B cell (primary cell): Measurements from ENCODE around the gene TRIM46. TPM values are rescaled to one million over a fixed set of nuclear protein-coding genes. Genes with fewer than 3 reads are reported as not detected.
A peak's percentile ranks its signal among the peaks of the same experiment; 100 is the strongest.

Experiments used
- ATAC-seq: fragments of 200-7000 bp; cut with Tn5 transposase; one replicate; pipeline ENCODE4 v1.10.0; 2021; ENCODE audit warnings: low read depth, mild to moderate bottlenecking, moderate number of reproducible peaks, moderate library complexity
- CTCF ChIA-PET: fragments of 350-600 bp; sonication (Branson Sonifier 250); formaldehyde crosslinking; loops from one replicate; lab custom pipeline; 2021; ENCODE audit warnings: antibody characterized with exemption, inconsistent platforms; lab: Charles Lee
- POLR2A ChIA-PET: fragments of 350-600 bp; sonication (Branson Sonifier 250); formaldehyde crosslinking; loops from one replicate; lab custom pipeline; 2021; ENCODE audit warnings: antibody characterized with exemption; lab: Charles Lee
- DNase-seq: peaks from one replicate; pipeline ENCODE4 v3.0.0; 2013
- H2AFZ ChIP-seq: 2 replicates; pipeline ENCODE4 v1.6.1; 2012; ENCODE audit warnings: mild to moderate bottlenecking, low read depth, low read length; ENCODE audit not compliant: insufficient read depth, poor library complexity, severe bottlenecking
- H3K27ac ChIP-seq, 2 donors: 1 replicate in 1 of 2; 2 replicates in 1 of 2; pipeline ENCODE4 v1.5.1; 2012 to 2013; ENCODE audit warnings: low read length in 2 of 2, mild to moderate bottlenecking in 2 of 2, moderate library complexity in 1 of 2
- H3K27me3 ChIP-seq, 4 experiments: fragments of 200-600 bp in 1 of 4; sonication (generic) in 1 of 4; replicated peaks in 1 of 4; 1 replicate in 2 of 4; 2 replicates in 2 of 4; pipeline versions ENCODE4 v1.6.1 to v1.7.0; 2013 to 2016; ENCODE audit warnings: low read length in 3 of 4, mild to moderate bottlenecking in 2 of 4, mixed read lengths in 1 of 4, moderate library complexity in 1 of 4; ENCODE audit not compliant: insufficient read depth in 4 of 4, control insufficient read depth in 3 of 4; ENCODE audit errors: control extremely low read depth in 1 of 4
- H3K36me3 ChIP-seq, 2 experiments: replicated peaks in 1 of 2; 1 replicate in 1 of 2; 2 replicates in 1 of 2; pipeline versions ENCODE4 v1.6.1 to v1.7.1; 2013; ENCODE audit warnings: low read length in 1 of 2; ENCODE audit not compliant: insufficient read depth in 2 of 2, control insufficient read depth in 1 of 2; ENCODE audit errors: control extremely low read depth in 1 of 2, extremely low read depth in 1 of 2
- H3K4me1 ChIP-seq, 2 donors: fragments of 200-600 bp in 1 of 2; sonication (generic) in 1 of 2; 1 replicate in 1 of 2; 2 replicates in 1 of 2; pipeline versions ENCODE4 v1.5.1 to v1.6.1; 2013 to 2017; ENCODE audit warnings: low read length in 2 of 2; ENCODE audit not compliant: control insufficient read depth in 2 of 2, insufficient read depth in 2 of 2
- H3K4me2 ChIP-seq: replicated peaks from 2 replicates; pipeline ENCODE3; 2012; ENCODE audit warnings: mild to moderate bottlenecking, low read depth, low read length; ENCODE audit not compliant: poor library complexity, severe bottlenecking
- H3K4me3 ChIP-seq, 5 experiments: fragments of 200-600 bp in 1 of 5; sonication (generic) in 1 of 5; 1 replicate in 3 of 5; 2 replicates in 2 of 5; pipeline versions ENCODE4 v1.5.1 to v1.7.0; 2011 to 2016; ENCODE audit warnings: low read length in 4 of 5, mild to moderate bottlenecking in 4 of 5, low read depth in 2 of 5, control low read depth in 1 of 5, moderate library complexity in 1 of 5; ENCODE audit not compliant: insufficient read depth in 1 of 5; ENCODE audit errors: control extremely low read depth in 1 of 5, extremely low read depth in 1 of 5
- H3K79me2 ChIP-seq: fragments of 200-600 bp; sonication (generic); one replicate; pipeline ENCODE4 v1.6.0; 2016; ENCODE audit warnings: low read length; ENCODE audit not compliant: control insufficient read depth, insufficient read depth
- H3K9ac ChIP-seq: fragments of 200-600 bp; sonication (generic); 2 replicates; pipeline ENCODE4 v1.6.1; 2017; ENCODE audit warnings: mild to moderate bottlenecking, low read length, moderate library complexity
- H3K9me3 ChIP-seq, 3 donors: one replicate each; pipeline versions ENCODE4 v1.6.1 to v1.7.1; 2013; ENCODE audit warnings: low read length in 2 of 3; ENCODE audit not compliant: control insufficient read depth in 2 of 3, insufficient read depth in 1 of 3; ENCODE audit errors: control extremely low read depth in 1 of 3
- H4K20me1 ChIP-seq: 2 replicates; pipeline ENCODE4 v1.6.0; 2012; ENCODE audit warnings: mild to moderate bottlenecking, low read length; ENCODE audit not compliant: insufficient read depth, control insufficient read depth, poor library complexity, severe bottlenecking
- H3K27ac Mint-ChIP-seq: one replicate; pipeline ENCODE4 v1.8.0; 2021; ENCODE audit warnings: mixed read lengths
- H3K27me3 Mint-ChIP-seq: one replicate; pipeline ENCODE4 v1.8.0; 2021; ENCODE audit warnings: mixed read lengths
- H3K4me1 Mint-ChIP-seq: one replicate; pipeline ENCODE4 v1.8.0; 2021; ENCODE audit warnings: mixed read lengths
- H3K4me3 Mint-ChIP-seq: one replicate; pipeline ENCODE4 v1.8.0; 2021; ENCODE audit warnings: mixed read lengths
- H3K9me3 Mint-ChIP-seq: one replicate; pipeline ENCODE4 v1.8.0; 2022; ENCODE audit warnings: mixed read lengths; ENCODE audit not compliant: insufficient read depth
- EZH2 ChIP-seq: IDR thresholded peaks from 2 replicates; pipeline ENCODE4 v1.6.1; 2012; ENCODE audit warnings: borderline replicate concordance, low read depth, mild to moderate bottlenecking, moderate library complexity, low read length; ENCODE audit not compliant: insufficient read depth, poor library complexity, severe bottlenecking
- WGBS: methylation state at CpG from one replicate; pipeline ENCODE4 v1.1.5; 2013; ENCODE audit warnings: missing lambda C conversion rate; ENCODE audit not compliant: insufficient coverage; 5-methylcytosine and 5-hydroxymethylcytosine counted together
- intact Hi-C: fragments of 100-400 bp; cut with micrococcal nuclease; formaldehyde crosslinking; loops from one replicate; pipeline ENCODE4 v1.10.0; 2022
- polyA plus RNA-seq: library from polyadenylated mRNA; depleted of rRNA; stranded (reverse); fragments of >200 nt; gene quantifications from 2 replicates; pipeline ENCODE4 v1.2.3, GENCODE V29; 2012
- total RNA-seq, 2 donors: library from RNA; stranded (reverse); fragments of 120-200 nt in 1 of 2; gene quantifications; 1 replicate in 1 of 2; 2 replicates in 1 of 2; pipeline versions ENCODE4 v1.2.3 to v1.2.4, GENCODE V29; 2013 to 2022
- TF ChIP-seq, protein P1 (sequence below): fragments of 200-600 bp; IDR thresholded peaks from one replicate; pipeline ENCODE4 v1.8.0; 2022; ENCODE audit warnings: antibody characterized with exemption, mild to moderate bottlenecking

TRIM46 gene
- total and polyA plus RNA-seq, 2 donors (not counting 1 experiment from before 2014, with no cell fraction given): 2.6 to 3.4 TPM

DNA sequence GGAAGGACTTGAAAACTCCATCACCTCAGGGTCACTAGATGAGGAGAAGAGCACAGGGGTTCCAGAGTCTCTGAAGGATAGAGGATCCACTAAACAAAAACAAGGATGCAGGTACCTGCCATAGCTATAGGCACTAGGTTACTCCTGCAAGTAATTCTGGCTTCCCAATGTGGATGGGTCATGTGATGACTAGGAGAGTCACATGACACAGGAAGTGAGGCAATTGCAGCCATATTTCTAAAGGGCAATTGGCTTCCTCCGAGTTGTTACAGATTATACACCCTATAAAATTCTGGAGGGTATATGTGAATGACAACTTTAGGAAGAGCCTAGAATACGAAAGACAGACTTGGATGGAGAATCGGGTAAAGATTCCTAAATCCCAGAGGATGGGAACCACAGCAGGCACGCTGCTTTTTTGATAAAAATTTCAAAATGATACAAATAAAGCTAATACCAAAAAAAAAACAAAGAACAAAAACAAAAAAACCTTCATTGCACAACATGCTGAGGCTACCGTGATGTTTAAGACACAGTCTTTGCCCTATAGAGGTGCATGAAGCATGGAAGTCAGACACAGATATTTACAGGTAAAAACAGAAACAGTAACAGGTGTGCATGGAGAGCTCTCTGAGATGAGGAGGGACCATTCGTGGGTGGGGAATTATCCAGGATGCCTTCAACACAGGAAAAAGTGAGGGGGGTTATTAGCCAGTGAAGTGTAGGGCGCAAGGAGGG, 45.4 kb downstream of the TRIM46 start:
- DNase-seq (peak; percentile 30), ATAC-seq (no peak)
- intact Hi-C loops: no loop called here
- H3K27ac ChIP-seq: no peak overlapping the region
- ChIA-PET POLR2A (no interaction called here), CTCF (interaction anchor here (0.8 to 1.2 kb wide), 4 partner anchors 9 to 51 kb away, joined by 3 to 6 read pairs (median 4); no protein-coding TSS in a partner anchor)
- no peak overlapping the region for H3K4me2 ChIP-seq
- H3K27me3 ChIP-seq: no peaks in the 10 kb centered on the region
- no peaks in the 10 kb centered on the region for H3K9me3 ChIP-seq
- no peak overlapping the region for H3K4me3 ChIP-seq
- H4K20me1 ChIP-seq: no peaks in the 10 kb centered on the region
- no peak overlapping the region for H2AFZ ChIP-seq
- WGBS: 29% methylated on average over 1 of the region's 7 CpGs
- H3K9ac ChIP-seq: no peak overlapping the region
- TF ChIP-seq, protein P1, sequence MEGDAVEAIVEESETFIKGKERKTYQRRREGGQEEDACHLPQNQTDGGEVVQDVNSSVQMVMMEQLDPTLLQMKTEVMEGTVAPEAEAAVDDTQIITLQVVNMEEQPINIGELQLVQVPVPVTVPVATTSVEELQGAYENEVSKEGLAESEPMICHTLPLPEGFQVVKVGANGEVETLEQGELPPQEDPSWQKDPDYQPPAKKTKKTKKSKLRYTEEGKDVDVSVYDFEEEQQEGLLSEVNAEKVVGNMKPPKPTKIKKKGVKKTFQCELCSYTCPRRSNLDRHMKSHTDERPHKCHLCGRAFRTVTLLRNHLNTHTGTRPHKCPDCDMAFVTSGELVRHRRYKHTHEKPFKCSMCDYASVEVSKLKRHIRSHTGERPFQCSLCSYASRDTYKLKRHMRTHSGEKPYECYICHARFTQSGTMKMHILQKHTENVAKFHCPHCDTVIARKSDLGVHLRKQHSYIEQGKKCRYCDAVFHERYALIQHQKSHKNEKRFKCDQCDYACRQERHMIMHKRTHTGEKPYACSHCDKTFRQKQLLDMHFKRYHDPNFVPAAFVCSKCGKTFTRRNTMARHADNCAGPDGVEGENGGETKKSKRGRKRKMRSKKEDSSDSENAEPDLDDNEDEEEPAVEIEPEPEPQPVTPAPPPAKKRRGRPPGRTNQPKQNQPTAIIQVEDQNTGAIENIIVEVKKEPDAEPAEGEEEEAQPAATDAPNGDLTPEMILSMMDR: no peak
- TF ChIP-seq EZH2: no peak
- H3K36me3 ChIP-seq: no peaks in the 10 kb centered on the region
- H3K9me3 Mint-ChIP-seq: no peaks in the 10 kb centered on the region
- no peak overlapping the region for H3K27ac Mint-ChIP-seq
- H3K79me2 ChIP-seq: no peaks in the 10 kb centered on the region
- peaks cover 18 to 23% of the 10 kb centered on the region in 2 donors for H3K4me1 ChIP-seq
- H3K4me3 Mint-ChIP-seq: no peak overlapping the region
- H3K4me1 Mint-ChIP-seq: peaks cover 15% of the 10 kb centered on the region
- H3K27me3 Mint-ChIP-seq: no peaks in the 10 kb centered on the region

DNA sequence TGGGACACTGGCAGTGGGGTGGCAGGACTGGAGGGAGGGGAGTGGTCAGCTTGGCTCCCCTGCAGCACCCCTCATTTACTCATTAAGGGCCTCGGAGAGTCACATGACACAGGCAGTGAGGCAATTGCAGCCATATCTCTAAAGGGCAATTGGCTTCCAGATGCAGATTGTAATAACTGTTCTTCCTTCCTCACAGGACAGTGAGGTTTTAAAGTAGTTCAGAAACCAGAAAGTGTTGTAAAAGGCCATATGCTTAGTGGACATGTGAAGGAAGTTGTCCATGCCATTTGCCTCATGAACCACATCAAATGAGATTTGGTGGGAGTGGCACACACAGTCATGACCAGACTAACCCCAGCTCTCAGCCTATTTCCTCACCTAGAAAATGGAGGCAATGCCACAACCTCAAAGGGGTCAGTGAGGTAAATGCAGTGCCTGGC, 46.0 kb downstream of the TRIM46 start:
- CTCF ChIA-PET: interaction anchor here (0.8 to 1.2 kb wide), 4 partner anchors 10 to 52 kb away, joined by 3 to 6 read pairs (median 4); no protein-coding TSS in a partner anchor
- no CpG with 5 or more reads among the region's 1 CpG for WGBS
- Mint-ChIP-seq H3K4me3 (no peak overlapping the region), H3K27ac (no peak overlapping the region), H3K27me3 (no peaks in the 10 kb centered on the region), H3K4me1 (peaks cover 20% of the 10 kb centered on the region), H3K9me3 (no peaks in the 10 kb centered on the region)
- no peak overlapping the region for H3K4me3 ChIP-seq
- ATAC-seq (no peak), DNase-seq (no peak)
- H4K20me1 ChIP-seq: no peaks in the 10 kb centered on the region
- H3K27ac ChIP-seq: no peak overlapping the region
- H3K4me1 ChIP-seq: peaks cover 24 to 29% of the 10 kb centered on the region in 2 donors
- no peaks in the 10 kb centered on the region for H3K27me3 ChIP-seq
- intact Hi-C loops: no loop called here
- no peaks in the 10 kb centered on the region for H3K9me3 ChIP-seq
- POLR2A ChIA-PET: no interaction called here
- no peak overlapping the region for H3K4me2 ChIP-seq
- no peaks in the 10 kb centered on the region for H3K79me2 ChIP-seq
- no peaks in the 10 kb centered on the region for H3K36me3 ChIP-seq
- H3K9ac ChIP-seq: no peak overlapping the region
- TF ChIP-seq EZH2: no peak
- TF ChIP-seq, protein P1: no peak
- H2AFZ ChIP-seq: no peak overlapping the region
